Esophagus muscularis mucosa (tissue), 4 donors: Measurements from ENCODE around the gene CFAP141. TPM values are rescaled to one million over a fixed set of nuclear protein-coding genes. Genes with fewer than 3 reads are reported as not detected.

Experiments used
- DNase-seq: peaks from one replicate; pipeline ENCODE4 v3.0.0-alpha.2; 2017; ENCODE audit errors: extremely low spot score
- H3K27ac ChIP-seq, 4 donors: fragments of 200-600 bp; sonication (generic); replicated peaks in 1 of 4; 1 replicate in 3 of 4; 2 replicates in 1 of 4; pipeline ENCODE4 v1.5.1; 2016 to 2019; ENCODE audit warnings: mild to moderate bottlenecking in 1 of 4
- H3K27me3 ChIP-seq, 4 donors: fragments of 200-600 bp; sonication (generic); one replicate each; pipeline versions ENCODE4 v1.5.1 to v1.6.0; 2016 to 2019
- H3K36me3 ChIP-seq, 4 donors: fragments of 200-600 bp; sonication (generic); one replicate each; pipeline ENCODE4 v1.5.1; 2016 to 2019
- H3K4me1 ChIP-seq, 4 donors: fragments of 200-600 bp; sonication (generic); one replicate each; pipeline ENCODE4 v1.5.1; 2016 to 2019
- H3K4me3 ChIP-seq, 4 donors: fragments of 200-600 bp; sonication (generic); 1 replicate in 2 of 4; 2 replicates in 2 of 4; pipeline ENCODE4 v1.5.1; 2016 to 2019; ENCODE audit warnings: mild to moderate bottlenecking in 4 of 4, moderate library complexity in 1 of 4
- H3K9me3 ChIP-seq, 4 donors: fragments of 200-600 bp; sonication (generic); 1 replicate in 3 of 4; 2 replicates in 1 of 4; pipeline ENCODE4 v1.5.1; 2016 to 2019
- EP300 ChIP-seq: sonication (generic); formaldehyde crosslinking; IDR thresholded peaks from one replicate; pipeline ENCODE4 v1.6.1; 2017; ENCODE audit warnings: antibody characterized with exemption
- POLR2A ChIP-seq: fragments of 450-650 bp; IDR thresholded peaks from one replicate; pipeline ENCODE4 v1.6.1; 2017; ENCODE audit warnings: antibody characterized with exemption, moderate library complexity, mild to moderate bottlenecking, low read depth
- POLR2AphosphoS5 ChIP-seq, 2 donors: sonication (generic); formaldehyde crosslinking; IDR thresholded peaks; one replicate each; pipeline ENCODE4 v1.6.1; 2017; ENCODE audit warnings: antibody characterized with exemption in 2 of 2
- WGBS: methylation state at CpG from one replicate; pipeline ENCODE4 v1.1.5; 2018; 5-methylcytosine and 5-hydroxymethylcytosine counted together
- intact Hi-C: fragments of 100-400 bp; cut with DNase I; formaldehyde crosslinking; loops from one replicate; pipeline ENCODE4 v1.15.1; 2023
- total RNA-seq, 4 donors: library from RNA; depleted of rRNA; stranded (reverse); fragments of >200 nt; gene quantifications; one replicate each; pipeline versions ENCODE4 v1.1.0 to v1.2.1, GENCODE V29; 2016
- TF ChIP-seq, protein P1 (sequence below), 3 experiments: fragments of 200-600 bp in 2 of 3; fragments of 450-650 bp in 1 of 3; sonication (generic) in 2 of 3; IDR thresholded peaks; one replicate each; pipeline ENCODE4 v1.5.1; 2017 to 2019; ENCODE audit warnings: antibody characterized with exemption in 3 of 3, mild to moderate bottlenecking in 2 of 3, moderate library complexity in 1 of 3

The CFAP141 gene
- total RNA-seq, 4 donors from 2014 or later: not detected

DNA sequence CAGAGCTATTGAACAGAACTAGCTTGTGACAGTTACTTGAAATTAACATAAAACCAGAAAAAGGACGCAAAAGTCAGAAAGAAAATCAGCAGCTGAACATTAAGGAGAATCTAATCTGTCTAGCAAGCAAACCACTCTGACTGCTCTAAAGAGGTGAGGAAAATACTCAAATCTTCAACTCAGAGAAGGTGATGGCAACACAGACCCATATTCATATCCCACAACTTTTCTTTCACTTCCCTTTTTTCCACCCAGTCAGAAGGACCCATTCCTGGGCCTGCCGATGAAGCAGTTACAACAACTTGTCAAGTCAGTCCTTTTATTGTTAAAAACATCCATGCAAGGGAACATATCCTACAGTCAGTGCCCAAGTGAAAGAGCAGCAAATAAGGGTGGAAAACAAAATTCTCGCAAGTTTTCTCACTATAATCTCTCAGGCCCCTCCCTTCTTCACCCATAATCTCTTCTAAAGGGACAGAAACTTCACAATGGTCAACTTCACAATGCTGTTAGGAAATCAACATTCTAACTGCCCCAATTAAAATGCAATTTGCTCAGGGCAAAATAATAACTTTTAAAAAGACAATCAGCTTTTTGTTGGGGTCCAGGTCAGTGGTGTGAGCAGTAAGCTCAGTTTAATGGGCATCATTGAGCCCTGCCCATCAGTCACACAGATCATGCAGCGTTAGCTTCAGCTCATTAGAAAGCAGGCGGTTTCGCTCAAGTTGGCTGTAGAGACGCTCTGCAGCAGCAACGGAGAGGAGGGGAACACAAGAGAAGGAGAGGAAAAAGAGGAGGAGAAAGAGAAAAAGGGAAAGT is 47.6 kb downstream of the CFAP141 start:
- intact Hi-C loops: no loop called here
- Histone ChIP-seq H3K27ac (peak overlapping the region in 2 of 4 donors; percentile 4 to 21), H3K4me1 (peaks cover 16 to 36% (median 25%) of the 10 kb centered on the region in 4 donors), H3K4me3 (no peak overlapping the region), H3K36me3 (peaks cover 36 to 73% (median 59%) of the 10 kb centered on the region in 4 donors), H3K9me3 (no peaks in the 10 kb centered on the region), H3K27me3 (no peaks in the 10 kb centered on the region)
- no peak for DNase-seq
- TF ChIP-seq, protein P1, sequence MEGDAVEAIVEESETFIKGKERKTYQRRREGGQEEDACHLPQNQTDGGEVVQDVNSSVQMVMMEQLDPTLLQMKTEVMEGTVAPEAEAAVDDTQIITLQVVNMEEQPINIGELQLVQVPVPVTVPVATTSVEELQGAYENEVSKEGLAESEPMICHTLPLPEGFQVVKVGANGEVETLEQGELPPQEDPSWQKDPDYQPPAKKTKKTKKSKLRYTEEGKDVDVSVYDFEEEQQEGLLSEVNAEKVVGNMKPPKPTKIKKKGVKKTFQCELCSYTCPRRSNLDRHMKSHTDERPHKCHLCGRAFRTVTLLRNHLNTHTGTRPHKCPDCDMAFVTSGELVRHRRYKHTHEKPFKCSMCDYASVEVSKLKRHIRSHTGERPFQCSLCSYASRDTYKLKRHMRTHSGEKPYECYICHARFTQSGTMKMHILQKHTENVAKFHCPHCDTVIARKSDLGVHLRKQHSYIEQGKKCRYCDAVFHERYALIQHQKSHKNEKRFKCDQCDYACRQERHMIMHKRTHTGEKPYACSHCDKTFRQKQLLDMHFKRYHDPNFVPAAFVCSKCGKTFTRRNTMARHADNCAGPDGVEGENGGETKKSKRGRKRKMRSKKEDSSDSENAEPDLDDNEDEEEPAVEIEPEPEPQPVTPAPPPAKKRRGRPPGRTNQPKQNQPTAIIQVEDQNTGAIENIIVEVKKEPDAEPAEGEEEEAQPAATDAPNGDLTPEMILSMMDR (IDR thresholded peaks at IDR 0.05): no peak
- TF ChIP-seq POLR2A: no peak
- no peak for TF ChIP-seq EP300
- no peak for TF ChIP-seq POLR2AphosphoS5 (IDR thresholded peaks at IDR 0.05)
- 79% methylated on average over 8 of the region's 8 CpGs for WGBS

DNA sequence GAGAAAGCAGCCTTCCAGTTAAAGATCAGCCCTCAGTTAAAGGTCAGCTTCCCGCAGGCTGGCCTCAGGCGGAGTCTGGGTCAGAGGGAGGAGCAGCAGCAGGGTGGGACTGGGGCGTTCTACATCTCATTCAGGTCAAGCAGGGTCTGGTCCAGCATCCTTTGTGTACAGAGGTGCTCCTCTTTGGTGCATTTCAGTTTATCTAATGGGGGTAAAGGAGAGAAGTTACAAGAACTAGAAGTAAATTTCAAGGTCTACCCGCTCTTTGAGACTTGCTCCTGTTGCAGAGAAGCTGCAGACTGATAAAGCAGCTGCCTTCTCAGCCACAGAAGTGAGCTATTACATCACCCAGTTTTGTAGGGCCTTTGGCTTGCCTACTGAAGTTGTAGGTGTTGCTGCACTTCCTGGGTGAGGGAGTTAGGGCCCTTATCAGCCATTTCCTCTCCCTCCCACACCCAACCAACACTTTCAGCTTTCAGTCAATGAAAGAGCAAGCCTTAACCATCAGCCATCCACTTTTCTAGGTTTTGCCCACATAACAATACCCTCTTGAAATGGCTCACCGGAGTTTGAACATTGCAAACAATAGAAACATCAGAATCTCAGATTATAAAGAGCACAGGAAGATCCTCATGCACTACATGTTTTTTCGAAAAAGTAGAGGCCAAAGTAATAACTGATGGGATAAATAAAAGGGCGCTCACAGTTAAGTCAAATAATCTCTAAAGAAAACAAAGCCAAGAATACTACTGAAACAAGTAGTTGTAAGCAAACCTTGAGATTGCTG is 48.4 kb downstream of the CFAP141 start:
- Histone ChIP-seq H3K27ac (peak overlapping the region in 2 of 4 donors; percentile 4 to 74), H3K4me3 (no peak overlapping the region), H3K9me3 (no peaks in the 10 kb centered on the region), H3K36me3 (peaks cover 33 to 65% (median 54%) of the 10 kb centered on the region in 4 donors), H3K4me1 (peaks cover 16 to 36% (median 25%) of the 10 kb centered on the region in 4 donors), H3K27me3 (no peaks in the 10 kb centered on the region)
- TF ChIP-seq, protein P1 (IDR thresholded peaks at IDR 0.05): no peak
- TF ChIP-seq POLR2AphosphoS5 (IDR thresholded peaks at IDR 0.05) (no peak), POLR2A (no peak), EP300 (no peak)
- no peak for DNase-seq
- WGBS: 71% methylated on average over 7 of the region's 7 CpGs
- intact Hi-C loops: no loop called here

DNA sequence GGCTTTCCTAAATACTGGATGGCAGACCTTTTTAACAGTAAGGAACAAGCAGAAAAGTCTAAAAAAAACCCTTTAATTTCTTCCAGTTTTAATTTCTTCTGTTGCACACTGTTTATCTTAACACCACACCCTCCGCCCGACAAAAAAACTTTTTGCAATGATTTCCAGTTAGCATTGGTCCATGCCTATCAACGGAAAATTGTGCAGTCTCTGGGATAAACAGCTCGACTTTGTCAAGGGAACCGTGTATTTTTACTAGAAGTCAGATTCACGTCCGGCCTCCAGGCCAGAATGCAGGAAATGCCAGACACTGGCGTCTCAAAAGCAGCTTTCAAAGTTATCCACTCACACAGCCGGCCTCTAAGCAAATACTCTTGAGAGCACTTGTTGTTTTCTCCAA is 50.9 kb downstream of the CFAP141 start:
- WGBS: 6% methylated on average over 9 of the region's 9 CpGs
- intact Hi-C loops: no loop called here
- Histone ChIP-seq H3K9me3 (no peaks in the 10 kb centered on the region), H3K27ac (peak overlapping the region; percentile 71 to 79 (median 73)), H3K4me3 (peak overlapping the region in 3 of 4 donors; percentile 1 to 4 (median 4)), H3K27me3 (no peaks in the 10 kb centered on the region), H3K4me1 (peaks cover 16 to 53% (median 34%) of the 10 kb centered on the region in 4 donors), H3K36me3 (peaks cover 20 to 44% (median 37%) of the 10 kb centered on the region in 4 donors)
- no peak for DNase-seq
- TF ChIP-seq POLR2AphosphoS5 (IDR thresholded peaks at IDR 0.05) (peak in 1 of 2 donors; percentile 41), EP300 (peak; percentile 64), POLR2A (no peak)
- TF ChIP-seq, protein P1 (IDR thresholded peaks at IDR 0.05): no peak

DNA sequence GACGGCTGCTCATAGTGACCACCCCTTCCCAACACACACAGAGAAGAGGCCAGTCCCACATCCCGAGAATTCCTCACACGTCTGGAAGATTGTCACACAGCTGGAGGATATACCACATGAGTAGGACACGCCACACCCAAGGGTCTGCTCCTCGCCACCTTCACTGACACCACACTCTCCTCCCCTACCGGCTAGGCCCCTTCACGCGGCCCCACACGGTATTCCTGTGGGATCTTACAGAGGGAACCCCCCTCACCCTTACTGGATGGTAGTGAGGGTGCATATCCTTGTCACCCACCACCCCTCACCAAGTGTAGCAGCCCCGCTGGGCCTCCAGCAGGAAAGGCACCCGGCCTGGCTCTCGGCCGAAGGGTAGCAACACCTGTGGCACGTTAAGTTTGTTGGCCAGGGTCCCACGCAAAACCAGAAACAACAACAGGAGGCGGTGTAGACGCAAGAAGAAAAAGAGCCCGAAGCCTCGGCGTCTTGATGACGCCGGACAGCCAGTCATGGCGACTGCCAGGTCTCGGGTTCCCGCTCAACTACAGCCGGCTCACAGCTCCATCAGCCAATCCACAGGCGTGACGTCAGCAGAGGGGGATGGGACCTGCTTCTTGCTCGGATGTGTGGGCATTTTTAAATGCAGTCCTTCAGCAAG is 51.5 kb downstream of the CFAP141 start, which contains the start of gene NUP210L:
NUP210L (minus strand) TSS at position 540 of the 658 bp plus-strand sequence.
- intact Hi-C loops: no loop called here
- TF ChIP-seq, protein P1 (IDR thresholded peaks at IDR 0.05): no peak
- peak in 1 of 2 donors; percentile 27 for TF ChIP-seq POLR2AphosphoS5 (IDR thresholded peaks at IDR 0.05)
- Histone ChIP-seq H3K4me1 (peaks cover 16 to 53% (median 34%) of the 10 kb centered on the region in 4 donors), H3K9me3 (no peaks in the 10 kb centered on the region), H3K27ac (peak within 1 kb of the TSS; percentile 71 to 79 (median 73)), H3K36me3 (peaks cover 14 to 41% (median 33%) of the 10 kb centered on the region in 4 donors), H3K4me3 (peak within 1 kb of the TSS in 3 of 4 donors; percentile 1 to 4 (median 4)), H3K27me3 (no peaks in the 10 kb centered on the region)
- WGBS: 73% methylated on average over 29 of the region's 29 CpGs
- DNase-seq: no peak
